Astrocyte (in vitro differentiated cells and primary cell): Measurements from ENCODE around the gene TGFB1. TPM values are rescaled to one million over a fixed set of nuclear protein-coding genes. Genes with fewer than 3 reads are reported as not detected.

Experiments
- DNase-seq: peaks from one replicate; pipeline ENCODE4 v3.0.0-alpha.2; 2010; ENCODE audit warnings: low read depth
- FAIRE-seq: peaks from 2 replicates; lab custom pipeline; 2011; peaks lifted over from hg19 to GRCh38; lab: Jason Lieb, UNC
- H2AFZ ChIP-seq: 2 replicates; pipeline ENCODE4 v1.6.0; 2012; ENCODE audit warnings: low read depth, low read length, inconsistent platforms
- H3K27ac ChIP-seq: 2 replicates; pipeline ENCODE4 v1.5.1; 2011; ENCODE audit warnings: low read depth, low read length, inconsistent platforms
- H3K27me3 ChIP-seq: 2 replicates; pipeline ENCODE4 v1.6.0; 2011; ENCODE audit warnings: low read length, inconsistent platforms; ENCODE audit not compliant: insufficient read depth
- H3K36me3 ChIP-seq: 2 replicates; pipeline ENCODE4 v1.5.1; 2011; ENCODE audit warnings: low read length, inconsistent platforms; ENCODE audit not compliant: insufficient read depth
- H3K4me1 ChIP-seq: 2 replicates; pipeline ENCODE4 v1.5.1; 2011; ENCODE audit warnings: low read length, inconsistent platforms; ENCODE audit not compliant: insufficient read depth
- H3K4me2 ChIP-seq: 2 replicates; pipeline ENCODE4 v1.6.0; 2012; ENCODE audit warnings: low read length, inconsistent platforms
- H3K4me3 ChIP-seq: 2 replicates; pipeline ENCODE4 v1.5.1; 2011; ENCODE audit warnings: low read depth, mild to moderate bottlenecking, low read length, inconsistent platforms; ENCODE audit not compliant: insufficient read depth
- H3K79me2 ChIP-seq: 2 replicates; pipeline ENCODE4 v1.6.0; 2012; ENCODE audit warnings: mild to moderate bottlenecking, low read length, inconsistent platforms; ENCODE audit not compliant: insufficient read depth
- H3K9ac ChIP-seq: 2 replicates; pipeline ENCODE4 v1.6.0; 2012; ENCODE audit warnings: mild to moderate bottlenecking, low read length, inconsistent platforms
- H3K9me3 ChIP-seq: 2 replicates; pipeline ENCODE4 v1.5.1; 2012; ENCODE audit warnings: low read depth, mild to moderate bottlenecking, low read length, inconsistent platforms; ENCODE audit not compliant: insufficient read depth
- H4K20me1 ChIP-seq: 2 replicates; pipeline ENCODE4 v1.6.0; 2012; ENCODE audit warnings: low read length, inconsistent platforms; ENCODE audit not compliant: insufficient read depth
- H3K27ac Mint-ChIP-seq: one replicate; pipeline ENCODE4 v1.8.0; 2021; ENCODE audit warnings: mild to moderate bottlenecking, mixed read lengths; ENCODE audit not compliant: unreplicated experiment
- H3K27me3 Mint-ChIP-seq: one replicate; pipeline ENCODE4 v1.8.0; 2021; ENCODE audit warnings: low read depth, mixed read lengths; ENCODE audit not compliant: unreplicated experiment
- H3K36me3 Mint-ChIP-seq: one replicate; pipeline ENCODE4 v1.8.0; 2021; ENCODE audit warnings: low read depth, mixed read lengths; ENCODE audit not compliant: unreplicated experiment
- H3K4me1 Mint-ChIP-seq: one replicate; pipeline ENCODE4 v1.8.0; 2021; ENCODE audit warnings: low read depth, mixed read lengths; ENCODE audit not compliant: unreplicated experiment
- H3K4me3 Mint-ChIP-seq: one replicate; pipeline ENCODE4 v1.8.0; 2021; ENCODE audit warnings: mild to moderate bottlenecking, moderate library complexity, mixed read lengths; ENCODE audit not compliant: unreplicated experiment
- H3K9me3 Mint-ChIP-seq: one replicate; pipeline ENCODE4 v1.8.0; 2021; ENCODE audit warnings: mild to moderate bottlenecking, mixed read lengths; ENCODE audit not compliant: unreplicated experiment
- EZH2 ChIP-seq: IDR thresholded peaks from 2 replicates; pipeline ENCODE4 v1.6.1; 2012; ENCODE audit warnings: mild to moderate bottlenecking, low read length, inconsistent platforms; ENCODE audit not compliant: insufficient read depth
- total RNA-seq: library from RNA; stranded (reverse); gene quantifications from 2 replicates; pipeline ENCODE4 v1.2.1, GENCODE V29; 2021
- TF ChIP-seq, protein P1 (sequence below): IDR thresholded peaks from 2 replicates; pipeline ENCODE4 v1.5.1; 2011; ENCODE audit warnings: low read depth, mild to moderate bottlenecking, inconsistent platforms, low read length, moderate library complexity; ENCODE audit not compliant: insufficient read depth

TGFB1 gene
- total RNA-seq, 1 donor from 2014 or later = 155 TPM

DNA sequence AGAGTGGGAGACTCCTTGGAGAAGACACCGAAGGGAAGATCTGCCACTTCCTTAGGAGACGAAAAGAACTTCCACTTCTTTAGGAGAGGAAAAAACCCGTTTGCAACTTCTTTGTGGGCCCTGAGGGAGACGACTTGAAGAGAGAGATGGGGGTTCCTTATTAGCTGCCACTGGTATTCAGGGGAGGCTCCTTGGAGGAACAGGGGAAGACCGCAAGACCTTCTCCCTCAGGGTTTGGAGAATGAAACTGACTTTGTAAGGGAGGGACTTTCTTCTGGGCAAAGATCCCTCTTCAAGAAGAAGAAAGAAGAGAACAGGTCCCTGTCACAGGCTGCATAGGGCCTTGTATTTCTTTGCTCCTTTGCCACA, 44.3 kb upstream of the TGFB1 start:
- Histone ChIP-seq H2AFZ (peak overlapping the region; percentile 77), H3K27me3 (no peaks in the 10 kb centered on the region), H3K4me2 (peak overlapping the region; percentile 97), H3K9me3 (no peaks in the 10 kb centered on the region), H3K4me3 (peak overlapping the region; percentile 98), H3K79me2 (peaks cover 19% of the 10 kb centered on the region), H4K20me1 (peaks cover 2% of the 10 kb centered on the region), H3K36me3 (no peaks in the 10 kb centered on the region), H3K27ac (peak overlapping the region; percentile 99), H3K4me1 (peaks cover 15% of the 10 kb centered on the region), H3K9ac (peak overlapping the region; percentile 99)
- H3K27me3 Mint-ChIP-seq = no peaks in the 10 kb centered on the region
- FAIRE-seq (no peak), DNase-seq (no peak)
- peaks cover 14% of the 10 kb centered on the region for H3K4me1 Mint-ChIP-seq
- peak overlapping the region; percentile 100 for H3K27ac Mint-ChIP-seq
- H3K4me3 Mint-ChIP-seq = peak overlapping the region; percentile 96
- H3K36me3 Mint-ChIP-seq = peaks cover 4% of the 10 kb centered on the region
- TF ChIP-seq EZH2 = no peak
- TF ChIP-seq, protein P1, sequence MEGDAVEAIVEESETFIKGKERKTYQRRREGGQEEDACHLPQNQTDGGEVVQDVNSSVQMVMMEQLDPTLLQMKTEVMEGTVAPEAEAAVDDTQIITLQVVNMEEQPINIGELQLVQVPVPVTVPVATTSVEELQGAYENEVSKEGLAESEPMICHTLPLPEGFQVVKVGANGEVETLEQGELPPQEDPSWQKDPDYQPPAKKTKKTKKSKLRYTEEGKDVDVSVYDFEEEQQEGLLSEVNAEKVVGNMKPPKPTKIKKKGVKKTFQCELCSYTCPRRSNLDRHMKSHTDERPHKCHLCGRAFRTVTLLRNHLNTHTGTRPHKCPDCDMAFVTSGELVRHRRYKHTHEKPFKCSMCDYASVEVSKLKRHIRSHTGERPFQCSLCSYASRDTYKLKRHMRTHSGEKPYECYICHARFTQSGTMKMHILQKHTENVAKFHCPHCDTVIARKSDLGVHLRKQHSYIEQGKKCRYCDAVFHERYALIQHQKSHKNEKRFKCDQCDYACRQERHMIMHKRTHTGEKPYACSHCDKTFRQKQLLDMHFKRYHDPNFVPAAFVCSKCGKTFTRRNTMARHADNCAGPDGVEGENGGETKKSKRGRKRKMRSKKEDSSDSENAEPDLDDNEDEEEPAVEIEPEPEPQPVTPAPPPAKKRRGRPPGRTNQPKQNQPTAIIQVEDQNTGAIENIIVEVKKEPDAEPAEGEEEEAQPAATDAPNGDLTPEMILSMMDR = no peak
- H3K9me3 Mint-ChIP-seq = no peaks in the 10 kb centered on the region

DNA sequence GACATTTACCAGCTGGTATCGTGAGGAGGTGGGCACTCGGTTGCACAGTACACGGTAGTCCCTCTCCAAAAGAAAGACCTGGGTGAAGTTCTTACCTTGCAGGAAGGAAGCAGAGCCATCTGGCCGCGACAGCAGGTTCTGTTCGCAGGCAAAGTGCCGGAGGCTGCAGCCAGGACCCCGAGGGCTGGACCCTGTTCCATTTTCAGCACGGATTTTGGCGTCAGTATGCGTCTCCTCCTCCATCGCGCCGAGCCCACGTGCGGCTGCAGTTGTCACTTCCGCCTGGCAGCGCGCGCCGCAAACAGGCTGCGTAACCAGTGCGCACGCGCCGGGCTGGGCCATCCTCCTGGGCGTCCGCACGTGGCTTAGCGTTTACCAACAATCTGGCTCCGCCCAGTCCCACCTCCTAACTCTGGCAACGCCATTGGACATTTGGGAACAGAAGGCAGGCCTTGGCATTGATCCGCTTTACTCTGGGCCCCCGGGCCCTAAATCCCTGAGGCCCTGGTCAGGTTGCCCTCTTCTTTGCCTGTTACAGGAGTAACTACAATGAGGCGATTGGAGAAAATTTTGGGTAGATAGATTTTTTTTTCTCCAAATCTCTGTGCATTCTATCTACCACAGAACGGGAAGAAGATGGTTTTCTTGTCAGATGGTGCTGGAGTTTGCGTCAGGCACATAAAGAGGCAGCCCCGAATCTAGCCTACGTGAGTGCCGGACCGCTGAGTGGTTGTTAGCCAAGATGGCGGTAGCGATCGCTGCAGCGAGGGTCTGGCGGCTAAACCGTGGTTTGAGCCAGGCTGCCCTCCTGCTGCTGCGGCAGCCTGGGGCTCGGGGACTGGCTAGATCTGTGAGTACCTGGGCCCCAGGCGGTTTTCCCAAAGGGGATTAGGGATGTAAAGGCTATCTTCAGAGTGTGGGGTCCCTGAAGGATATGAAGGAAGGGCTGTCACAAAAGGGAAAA, 43.6 kb upstream of the TGFB1 start, which contains the start of the genes BCKDHA and EXOSC5:
Gene BCKDHA (plus strand): TSS at position 733 of the 964 bp plus-strand sequence. CDS start 10 bp downstream, at position 743.
Gene EXOSC5 (minus strand): TSS at position 274 of the 964 bp plus-strand sequence. CDS start 31 bp downstream, at position 243.
- H3K9me3 ChIP-seq = no peaks in the 10 kb centered on the region
- no peaks in the 10 kb centered on the region for H3K9me3 Mint-ChIP-seq
- peak within 1 kb of the TSS; percentile 89 for H2AFZ ChIP-seq
- DNase-seq (peak; percentile 98), FAIRE-seq (peak; percentile 13)
- peak within 1 kb of the TSS; percentile 99 for H3K9ac ChIP-seq
- peaks cover 15% of the 10 kb centered on the region for H3K4me1 ChIP-seq
- H3K36me3 ChIP-seq = no peaks in the 10 kb centered on the region
- peak within 1 kb of the TSS; percentile 98 for H3K4me3 ChIP-seq
- peaks cover 14% of the 10 kb centered on the region for H3K4me1 Mint-ChIP-seq
- peak within 1 kb of the TSS; percentile 100 for H3K27ac Mint-ChIP-seq
- H3K27ac ChIP-seq = peak within 1 kb of the TSS; percentile 99
- no peaks in the 10 kb centered on the region for H3K27me3 Mint-ChIP-seq
- H3K79me2 ChIP-seq = peaks cover 19% of the 10 kb centered on the region
- peak within 1 kb of the TSS; percentile 96 for H3K4me3 Mint-ChIP-seq
- H4K20me1 ChIP-seq = no peaks in the 10 kb centered on the region
- peaks cover 4% of the 10 kb centered on the region for H3K36me3 Mint-ChIP-seq
- no peaks in the 10 kb centered on the region for H3K27me3 ChIP-seq
- H3K4me2 ChIP-seq = peak within 1 kb of the TSS; percentile 97
- TF ChIP-seq, protein P1 = no peak
- TF ChIP-seq EZH2 = no peak
